ENCODE measurements around the gene GUCD1. TPM values are rescaled to one million over a fixed set of nuclear protein-coding genes. Genes with fewer than 3 reads are reported as not detected.

The GUCD1 gene
- polyA plus RNA-seq, 3 donors: 67.1 to 85.9 (median 72.5) TPM

DNA sequence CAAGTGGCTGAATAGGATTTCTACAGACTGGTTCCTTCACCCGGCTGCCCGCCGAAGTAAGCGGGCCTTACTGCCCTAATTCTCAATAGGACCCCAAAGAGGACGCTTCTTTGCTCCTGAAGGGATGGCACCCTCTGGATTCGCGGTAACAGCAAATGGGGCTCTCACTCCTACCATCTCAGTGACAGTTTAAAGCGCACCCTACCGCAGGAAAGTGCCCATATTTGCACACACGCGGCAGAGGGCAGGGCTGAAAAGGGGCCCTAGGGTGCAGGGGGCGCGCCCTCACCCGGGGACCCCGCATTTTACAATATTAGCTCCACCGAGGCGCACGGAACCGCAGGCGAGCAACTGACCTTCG is 60.8 kb downstream of the GUCD1 start:
- no peak overlapping the region for H3K27ac Mint-ChIP-seq
- peaks cover 36 to 39% (median 38%) of the 10 kb centered on the region in 3 donors for H3K27me3 Mint-ChIP-seq (ENCODE audit: low read depth in 3 of 3)
- H4K20me1 ChIP-seq (ENCODE audit: insufficient read depth, low read length): no peaks in the 10 kb centered on the region
- intact Hi-C loops (cut with micrococcal nuclease): no loop called here
- no peaks in the 10 kb centered on the region for H3K36me3 ChIP-seq (replicated peaks in 1 of 2; ENCODE audit: control insufficient read depth in 1 of 2, insufficient read depth in 2 of 2, low read length in 2 of 2)
- DNase-seq: no peak
- peak overlapping the region; percentile 1 for H3K9ac ChIP-seq (ENCODE audit: insufficient read depth, low read length, poor library complexity, severe bottlenecking)
- H3K4me2 ChIP-seq (replicated peaks; ENCODE audit: extremely low read depth, low read length, poor library complexity, severe bottlenecking): peak overlapping the region; percentile 48
- H3K4me1 Mint-ChIP-seq: peaks cover 34% of the 10 kb centered on the region
- H3K4me1 ChIP-seq (ENCODE audit: control insufficient read depth in 1 of 2, insufficient read depth in 2 of 2, low read length in 2 of 2): peaks cover 25 to 29% of the 10 kb centered on the region in 2 donors
- peak overlapping the region in 1 of 2 donors; percentile 74 for H3K4me3 Mint-ChIP-seq
- H3K4me3 ChIP-seq (replicated peaks in 1 of 3; ENCODE audit: low read depth in 2 of 3, low read length in 3 of 3): peak overlapping the region in 1 of 3 experiments; percentile 38
- H3K27me3 ChIP-seq (ENCODE audit: control insufficient read depth in 2 of 2, insufficient read depth in 2 of 2, low read length in 2 of 2): peaks cover 12 to 23% of the 10 kb centered on the region in 2 donors
- H3K9me3 ChIP-seq (replicated peaks in 1 of 2; ENCODE audit: control insufficient read depth in 1 of 2, insufficient read depth in 1 of 2, low read length in 2 of 2): peaks cover 4 to 7% of the 10 kb centered on the region in 2 donors
- peaks cover 0 to 12% (median 7%) of the 10 kb centered on the region in 7 donors for H3K9me3 Mint-ChIP-seq
- H3K27ac ChIP-seq (ENCODE audit: low read depth in 1 of 2, low read length in 2 of 2): no peak overlapping the region
- no peak for TF ChIP-seq CTCF (IDR thresholded peaks at IDR 0.05)
- H3K36me3 Mint-ChIP-seq: peaks cover 9 to 10% of the 10 kb centered on the region in 2 donors
- peak overlapping the region; percentile 65 for H2AFZ ChIP-seq (ENCODE audit: insufficient read depth, low read depth, low read length, poor library complexity, severe bottlenecking)
- H3K79me2 ChIP-seq (ENCODE audit: insufficient read depth, low read length): no peaks in the 10 kb centered on the region
- 62% methylated on average over 21 of the region's 21 CpGs for WGBS (ENCODE audit: insufficient coverage)

DNA sequence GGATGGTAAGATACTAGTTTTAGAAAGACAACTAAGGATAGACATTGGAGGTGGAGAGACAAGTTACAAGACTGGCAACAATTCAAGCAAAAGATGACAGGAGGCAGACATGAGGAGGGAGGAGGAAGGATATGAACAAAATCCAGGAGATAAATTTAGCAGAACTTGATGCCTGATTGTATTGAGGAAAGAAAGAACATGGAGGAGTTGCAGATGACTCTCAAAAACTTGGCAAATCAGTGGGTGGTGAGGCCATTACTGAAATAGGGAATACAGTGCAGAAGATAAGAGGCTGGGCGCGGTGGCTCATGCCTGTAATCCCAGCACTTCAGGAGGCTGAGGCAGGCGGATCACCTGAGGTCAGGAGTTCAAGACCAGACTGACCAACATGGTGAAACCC is 62.5 kb downstream of the GUCD1 start:
- H3K4me3 Mint-ChIP-seq: no peak overlapping the region
- no peak overlapping the region for H3K27ac Mint-ChIP-seq
- peaks cover 8 to 10% of the 10 kb centered on the region in 2 donors for H3K36me3 Mint-ChIP-seq
- Histone ChIP-seq H4K20me1 (ENCODE audit: insufficient read depth, low read length) (no peaks in the 10 kb centered on the region), H3K27ac (ENCODE audit: low read depth in 1 of 2, low read length in 2 of 2) (no peak overlapping the region), H3K9me3 (replicated peaks in 1 of 2; ENCODE audit: control insufficient read depth in 1 of 2, insufficient read depth in 1 of 2, low read length in 2 of 2) (peaks cover 4 to 7% of the 10 kb centered on the region in 2 donors), H3K36me3 (replicated peaks in 1 of 2; ENCODE audit: control insufficient read depth in 1 of 2, insufficient read depth in 2 of 2, low read length in 2 of 2) (no peaks in the 10 kb centered on the region), H3K27me3 (ENCODE audit: control insufficient read depth in 2 of 2, insufficient read depth in 2 of 2, low read length in 2 of 2) (peaks cover 12 to 23% of the 10 kb centered on the region in 2 donors), H3K4me3 (replicated peaks in 1 of 3; ENCODE audit: low read depth in 2 of 3, low read length in 3 of 3) (no peak overlapping the region), H3K4me1 (ENCODE audit: control insufficient read depth in 1 of 2, insufficient read depth in 2 of 2, low read length in 2 of 2) (peaks cover 13 to 16% of the 10 kb centered on the region in 2 donors), H3K9ac (ENCODE audit: insufficient read depth, low read length, poor library complexity, severe bottlenecking) (no peak overlapping the region), H3K79me2 (ENCODE audit: insufficient read depth, low read length) (no peaks in the 10 kb centered on the region), H2AFZ (ENCODE audit: insufficient read depth, low read depth, low read length, poor library complexity, severe bottlenecking) (no peak overlapping the region), H3K4me2 (replicated peaks; ENCODE audit: extremely low read depth, low read length, poor library complexity, severe bottlenecking) (no peak overlapping the region)
- no peak for DNase-seq
- intact Hi-C loops (cut with micrococcal nuclease): no loop called here
- TF ChIP-seq CTCF (IDR thresholded peaks at IDR 0.05): no peak
- peaks cover 19% of the 10 kb centered on the region for H3K4me1 Mint-ChIP-seq
- H3K9me3 Mint-ChIP-seq: peaks cover 0 to 12% (median 7%) of the 10 kb centered on the region in 7 donors
- 92% methylated on average over 2 of the region's 3 CpGs for WGBS (ENCODE audit: insufficient coverage)
- peaks cover 34 to 39% (median 38%) of the 10 kb centered on the region in 3 donors for H3K27me3 Mint-ChIP-seq (ENCODE audit: low read depth in 3 of 3)

Other genes with a start within 250 kb of the GUCD1 start
- 10 to 100 TPM in 1 of 3 donors, 1 to 10 TPM in 2; 5.8 to 10.2 (median 6.5) TPM for gene ADORA2A, start 127.5 kb downstream of the GUCD1 start, polyA plus RNA-seq
- under 1 TPM in 2 of 3 donors, not detected in 1; 0.13 to 0.17 TPM for gene UPB1, start 59.8 kb downstream of the GUCD1 start, polyA plus RNA-seq
- 100 to 1,000 TPM in 1 of 3 donors, 10 to 100 TPM in 2; 71.8 to 115 (median 80.9) TPM for gene SNRPD3, start 861 bp upstream of the GUCD1 start, polyA plus RNA-seq
- gene LRRC75B, start 37.9 kb upstream of the GUCD1 start, polyA plus RNA-seq: 1 to 10 TPM in 1 of 3 donors, under 1 TPM in 2; 0.20 to 5.2 (median 0.53) TPM
- 10 to 100 TPM; 16.0 to 26.5 (median 25.5) TPM for gene GGT1, start 48.1 kb upstream of the GUCD1 start, polyA plus RNA-seq
- not detected for gene PIWIL3, start 219.6 kb upstream of the GUCD1 start, polyA plus RNA-seq

Data from CD14-positive monocyte (primary cell).